GM21447 (cell line): ENCODE measurements around the gene ITPRID1.
"Not testable (repeated sequence)": the region's sequence is repeated elsewhere in the genome, so short reads cannot be mapped to it uniquely, and the experiment has no call there.

Experiments
- ATAC-seq: cut with Tn5 transposase; IDR thresholded peaks from one replicate; pipeline ENCODE4 v1.9.1; 2021; ENCODE audit not compliant: unreplicated experiment

Gene ITPRID1

GRCh38 chr7:31513790-31514189 lies at the start of gene ITPRID1:
Gene ITPRID1 (plus strand): TSS chr7:31514090. CDS start chr7:31553025, 38,935 bp downstream.
- ATAC-seq, result no peak

- ATAC-seq, result no peak
Observed at GRCh38 chr7:31464601-31465000, 49.3 kb upstream of the ITPRID1 start.

GRCh38 chr7:31465285-31465684 lies 48.6 kb upstream of the ITPRID1 start:
- peak; percentile 46 for ATAC-seq

GRCh38 chr7:31466036-31466435 lies 47.9 kb upstream of the ITPRID1 start:
- peak; percentile 76 for ATAC-seq

GRCh38 chr7:31470883-31471282 lies 43.0 kb upstream of the ITPRID1 start:
- ATAC-seq, result not testable (repeated sequence)

GRCh38 chr7:31475368-31475767 lies 38.5 kb upstream of the ITPRID1 start:
- no peak for ATAC-seq

GRCh38 chr7:31476073-31476745 lies 37.7 kb upstream of the ITPRID1 start:
- no peak for ATAC-seq

- no peak for ATAC-seq
Observed at GRCh38 chr7:31476941-31477677, 36.8 kb upstream of the ITPRID1 start.

- no peak for ATAC-seq
Observed at GRCh38 chr7:31478018-31478417, 35.9 kb upstream of the ITPRID1 start.

GRCh38 chr7:31478721-31479120 lies 35.2 kb upstream of the ITPRID1 start:
- peak; percentile 87 for ATAC-seq

- ATAC-seq, result no peak
Observed at GRCh38 chr7:31487071-31487470, 26.8 kb upstream of the ITPRID1 start.

- ATAC-seq, result no peak
Observed at GRCh38 chr7:31487476-31487875, 26.4 kb upstream of the ITPRID1 start.

GRCh38 chr7:31488562-31489203 lies 25.2 kb upstream of the ITPRID1 start:
- peak; percentile 99 for ATAC-seq

- no peak for ATAC-seq
Observed at GRCh38 chr7:31490796-31491314, 23.0 kb upstream of the ITPRID1 start.

- no peak for ATAC-seq
Observed at GRCh38 chr7:31492086-31492485, 21.8 kb upstream of the ITPRID1 start.

- no peak for ATAC-seq
Observed at GRCh38 chr7:31493714-31494181, 20.1 kb upstream of the ITPRID1 start.

GRCh38 chr7:31494421-31494820 lies 19.5 kb upstream of the ITPRID1 start:
- ATAC-seq, result no peak

- ATAC-seq, result no peak
Observed at GRCh38 chr7:31495653-31496052, 18.2 kb upstream of the ITPRID1 start.

GRCh38 chr7:31497516-31497915 lies 16.4 kb upstream of the ITPRID1 start:
- ATAC-seq, result no peak

- no peak for ATAC-seq
Observed at GRCh38 chr7:31500656-31501055, 13.2 kb upstream of the ITPRID1 start.

GRCh38 chr7:31508823-31509222 lies 5.1 kb upstream of the ITPRID1 start:
- no peak for ATAC-seq

- no peak for ATAC-seq
Observed at GRCh38 chr7:31512166-31512565, 1.7 kb upstream of the ITPRID1 start.
